ENCODE results near the gene PEX5L.

PEX5L gene

GRCh38 chr3:180048840-180049239 lies 12.1 kb upstream of the PEX5L start:
- TF ChIP-seq FOXP2 (optimal IDR thresholded peaks at IDR 0.05; ENCODE audit: borderline replicate concordance, extremely low read depth, extremely low read length, insufficient read depth): no peak
- TF ChIP-seq SIN3A (IDR thresholded peaks at IDR 0.05; ENCODE audit: borderline replicate concordance, insufficient read depth, low read length): no peak
- TF ChIP-seq REST (IDR thresholded peaks at IDR 0.05; ENCODE audit: insufficient read depth in 1 of 2, low read depth in 2 of 2, low read length in 2 of 2): no peak
- TF ChIP-seq TAF1 (IDR thresholded peaks at IDR 0.05; ENCODE audit: borderline replicate concordance, insufficient read depth, low read length): no peak
- no peak for TF ChIP-seq POLR2AphosphoS5 (IDR thresholded peaks at IDR 0.05; ENCODE audit: low read depth, low read length)

GRCh38 chr3:180048103-180048502 lies 11.4 kb upstream of the PEX5L start:
- TF ChIP-seq SIN3A (IDR thresholded peaks at IDR 0.05; ENCODE audit: borderline replicate concordance, insufficient read depth, low read length) (no peak), REST (IDR thresholded peaks at IDR 0.05; ENCODE audit: insufficient read depth in 1 of 2, low read depth in 2 of 2, low read length in 2 of 2) (no peak), POLR2AphosphoS5 (IDR thresholded peaks at IDR 0.05; ENCODE audit: low read depth, low read length) (no peak), TAF1 (IDR thresholded peaks at IDR 0.05; ENCODE audit: borderline replicate concordance, insufficient read depth, low read length) (no peak), FOXP2 (optimal IDR thresholded peaks at IDR 0.05; ENCODE audit: borderline replicate concordance, extremely low read depth, extremely low read length, insufficient read depth) (no peak)

GRCh38 chr3:180040966-180041365 lies 4.2 kb upstream of the PEX5L start:
- no peak for TF ChIP-seq TAF1 (IDR thresholded peaks at IDR 0.05; ENCODE audit: borderline replicate concordance, insufficient read depth, low read length)
- TF ChIP-seq FOXP2 (optimal IDR thresholded peaks at IDR 0.05; ENCODE audit: borderline replicate concordance, extremely low read depth, extremely low read length, insufficient read depth): no peak
- no peak for TF ChIP-seq REST (IDR thresholded peaks at IDR 0.05; ENCODE audit: insufficient read depth in 1 of 2, low read depth in 2 of 2, low read length in 2 of 2)
- TF ChIP-seq POLR2AphosphoS5 (IDR thresholded peaks at IDR 0.05; ENCODE audit: low read depth, low read length): no peak
- TF ChIP-seq SIN3A (IDR thresholded peaks at IDR 0.05; ENCODE audit: borderline replicate concordance, insufficient read depth, low read length): no peak

- TF ChIP-seq SIN3A (IDR thresholded peaks at IDR 0.05; ENCODE audit: borderline replicate concordance, insufficient read depth, low read length) (no peak), POLR2AphosphoS5 (IDR thresholded peaks at IDR 0.05; ENCODE audit: low read depth, low read length) (no peak), REST (IDR thresholded peaks at IDR 0.05; ENCODE audit: insufficient read depth in 1 of 2, low read depth in 2 of 2, low read length in 2 of 2) (no peak), FOXP2 (optimal IDR thresholded peaks at IDR 0.05; ENCODE audit: borderline replicate concordance, extremely low read depth, extremely low read length, insufficient read depth) (no peak), TAF1 (IDR thresholded peaks at IDR 0.05; ENCODE audit: borderline replicate concordance, insufficient read depth, low read length) (no peak)
Measured at GRCh38 chr3:180036092-180036670, 556 bp downstream of the PEX5L start.

All from PFSK-1 (cell line).